Measurements from ENCODE around the gene ETV2. TPM values are rescaled to one million over a fixed set of nuclear protein-coding genes. Genes with fewer than 3 reads are reported as not detected.
"Not testable (repeated sequence)": the region's sequence is repeated elsewhere in the genome, so short reads cannot be mapped to it uniquely, and the experiment has no call there.

ETV2 gene, protein sequence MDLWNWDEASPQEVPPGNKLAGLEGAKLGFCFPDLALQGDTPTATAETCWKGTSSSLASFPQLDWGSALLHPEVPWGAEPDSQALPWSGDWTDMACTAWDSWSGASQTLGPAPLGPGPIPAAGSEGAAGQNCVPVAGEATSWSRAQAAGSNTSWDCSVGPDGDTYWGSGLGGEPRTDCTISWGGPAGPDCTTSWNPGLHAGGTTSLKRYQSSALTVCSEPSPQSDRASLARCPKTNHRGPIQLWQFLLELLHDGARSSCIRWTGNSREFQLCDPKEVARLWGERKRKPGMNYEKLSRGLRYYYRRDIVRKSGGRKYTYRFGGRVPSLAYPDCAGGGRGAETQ
- 0.09 and 0.17 TPM in 2 replicates for total RNA-seq

DNA sequence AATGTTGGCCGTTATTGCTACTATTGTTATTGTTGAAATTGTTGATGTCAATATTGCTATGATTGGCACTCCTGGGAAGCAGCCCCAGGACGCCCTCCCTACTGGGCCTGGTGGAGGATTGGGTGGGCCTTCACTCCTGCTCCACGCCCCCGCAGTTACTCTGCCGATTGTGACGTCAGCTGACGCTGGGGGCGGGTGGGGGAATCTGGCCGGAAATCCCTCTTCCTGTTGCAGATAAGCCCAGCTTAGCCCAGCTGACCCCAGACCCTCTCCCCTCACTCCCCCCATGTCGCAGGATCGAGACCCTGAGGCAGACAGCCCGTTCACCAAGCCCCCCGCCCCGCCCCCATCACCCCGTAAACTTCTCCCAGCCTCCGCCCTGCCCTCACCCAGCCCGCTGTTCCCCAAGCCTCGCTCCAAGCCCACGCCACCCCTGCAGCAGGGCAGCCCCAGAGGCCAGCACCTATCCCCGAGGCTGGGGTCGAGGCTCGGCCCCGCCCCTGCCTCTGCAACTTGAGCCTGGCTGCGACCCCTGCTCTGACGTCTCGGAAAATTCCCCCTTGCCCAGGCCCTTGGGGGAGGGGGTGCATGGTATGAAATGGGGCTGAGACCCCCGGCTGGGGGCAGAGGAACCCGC lies at the start of gene ETV2:
Gene ETV2 (plus strand): TSS at position 231 of the 637 bp plus-strand sequence. CDS start 716 bp downstream, outside the sequence.
- peak; percentile 64 for DNase-seq

DNA sequence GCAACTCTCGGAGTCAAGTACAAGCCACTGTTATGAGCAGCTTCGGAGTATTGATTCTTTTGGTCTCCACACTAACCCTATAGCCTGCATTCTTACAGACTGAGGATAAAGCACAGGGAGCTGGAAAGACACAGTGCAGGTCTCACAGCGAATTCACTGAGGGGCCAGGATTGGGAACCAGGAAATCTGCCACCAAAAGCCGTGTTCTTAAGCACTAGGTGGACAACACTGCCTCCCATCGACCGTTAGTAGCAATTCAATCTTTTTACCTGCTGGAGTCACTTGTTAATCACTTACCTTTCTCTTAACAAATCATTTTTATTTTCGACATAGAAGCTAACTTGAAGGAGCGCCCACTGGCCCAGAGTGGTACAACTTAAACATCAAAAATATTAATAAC lies 49.3 kb upstream of the ETV2 start:
- DNase-seq: peak; percentile 66

DNA sequence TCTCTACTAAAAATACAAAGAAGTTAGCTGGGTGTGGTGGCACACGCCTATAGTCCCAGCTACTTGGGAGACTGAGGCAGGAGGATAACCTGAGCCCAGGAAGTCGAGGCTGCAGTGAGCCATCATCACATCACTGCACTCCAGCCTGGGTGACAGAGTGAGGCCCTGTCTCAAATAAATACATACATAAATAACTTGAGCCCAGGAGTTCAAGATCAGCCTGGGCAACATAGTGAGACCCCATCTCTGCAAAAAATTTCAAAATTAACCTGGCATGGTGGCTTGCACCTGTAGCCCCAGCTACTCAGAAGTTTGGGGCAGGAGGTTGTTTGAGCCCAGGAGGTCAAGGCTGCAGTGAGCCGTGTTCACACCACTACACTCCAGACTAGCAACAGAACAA lies 46.5 kb upstream of the ETV2 start:
- not testable (repeated sequence) for DNase-seq

DNA sequence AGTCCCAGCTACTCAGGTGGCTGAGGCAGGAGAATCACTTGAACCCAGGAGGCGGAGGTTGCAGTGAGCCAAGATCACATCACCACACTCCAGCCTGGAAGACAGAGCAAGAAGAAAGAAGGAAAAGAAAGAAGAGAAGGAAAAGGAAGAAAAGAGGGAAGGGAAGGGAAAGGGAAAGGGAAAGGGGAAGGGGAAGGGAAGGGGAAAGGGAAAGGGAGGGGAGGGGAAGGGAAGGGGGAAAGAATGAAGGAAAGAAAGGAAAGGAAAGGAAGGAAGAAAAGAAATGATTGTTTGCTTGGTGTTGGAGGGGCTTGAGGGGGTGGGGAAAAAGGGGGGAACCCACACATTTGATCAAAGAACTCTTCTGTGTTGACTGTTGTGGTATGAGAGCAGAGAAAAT lies 45.6 kb upstream of the ETV2 start:
- no peak for DNase-seq

DNA sequence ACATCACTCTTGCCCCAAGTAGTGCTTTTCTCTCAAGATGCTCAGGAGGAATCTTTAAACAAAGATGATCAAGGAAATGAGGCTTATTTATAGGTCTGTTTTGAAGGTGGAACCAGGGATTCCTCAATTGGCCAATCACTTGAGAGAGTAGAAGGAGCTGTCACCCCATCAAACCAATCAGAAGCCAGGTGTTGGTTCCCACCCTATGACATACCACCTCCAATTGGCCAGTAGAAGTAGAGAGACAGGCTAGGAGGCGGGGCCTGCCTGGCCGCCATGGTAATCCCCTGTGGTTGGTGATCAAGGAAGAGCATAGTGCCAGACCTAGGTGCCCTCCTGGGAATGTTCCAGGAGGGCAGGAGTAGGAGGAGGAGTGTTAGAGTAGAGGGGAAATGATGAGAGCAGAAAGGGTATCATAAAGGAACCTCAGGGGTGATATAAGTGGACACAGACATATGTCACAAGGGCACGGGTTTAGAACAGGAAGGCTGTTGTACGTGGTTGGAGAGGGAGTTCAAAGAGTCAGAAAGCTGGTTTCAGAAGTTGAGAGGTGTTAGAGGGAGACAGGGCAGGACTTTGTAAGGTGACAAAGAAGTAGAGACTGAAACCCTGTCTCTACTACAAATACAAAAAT lies 45.1 kb upstream of the ETV2 start:
- DNase-seq: peak; percentile 19

DNA sequence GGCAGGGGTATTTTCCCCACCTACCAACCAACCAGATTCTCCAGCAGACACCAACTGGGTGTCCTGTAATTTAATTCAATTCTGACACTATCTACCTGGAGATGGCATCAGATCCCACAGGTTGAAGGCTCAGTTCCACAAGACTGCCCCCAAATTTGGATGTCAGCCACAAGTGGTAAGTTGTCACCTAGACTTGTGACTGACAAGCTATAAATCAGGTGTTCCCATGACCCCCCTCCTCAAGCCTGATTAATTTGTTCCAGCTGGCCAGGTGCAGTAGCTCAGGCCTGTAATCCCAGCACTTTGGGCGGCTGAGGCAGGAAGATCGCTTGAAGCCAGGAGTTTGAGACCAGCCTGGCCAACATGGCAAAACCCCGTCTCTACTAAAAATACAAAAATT lies 39.6 kb upstream of the ETV2 start:
- no peak for DNase-seq

DNA sequence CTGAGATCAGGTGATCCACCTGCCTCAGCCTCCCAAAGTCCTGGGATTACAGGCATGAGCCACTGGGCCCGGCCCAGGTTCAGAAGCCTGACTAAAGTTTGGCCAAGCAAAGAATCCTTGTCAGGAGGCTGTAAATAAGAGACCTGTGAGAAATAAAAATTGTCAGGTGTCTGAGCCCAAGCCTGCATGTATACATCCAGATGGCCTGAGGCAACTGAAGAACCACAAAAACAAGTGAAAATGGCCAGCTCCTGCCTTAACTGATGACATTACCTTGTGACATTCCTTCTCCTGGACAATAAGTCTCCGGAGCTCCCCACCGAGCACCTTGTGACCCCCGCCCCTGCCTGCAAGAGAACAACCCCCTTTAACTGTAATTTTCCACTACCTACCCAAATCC lies 37.1 kb upstream of the ETV2 start:
- not testable (repeated sequence) for DNase-seq

DNA sequence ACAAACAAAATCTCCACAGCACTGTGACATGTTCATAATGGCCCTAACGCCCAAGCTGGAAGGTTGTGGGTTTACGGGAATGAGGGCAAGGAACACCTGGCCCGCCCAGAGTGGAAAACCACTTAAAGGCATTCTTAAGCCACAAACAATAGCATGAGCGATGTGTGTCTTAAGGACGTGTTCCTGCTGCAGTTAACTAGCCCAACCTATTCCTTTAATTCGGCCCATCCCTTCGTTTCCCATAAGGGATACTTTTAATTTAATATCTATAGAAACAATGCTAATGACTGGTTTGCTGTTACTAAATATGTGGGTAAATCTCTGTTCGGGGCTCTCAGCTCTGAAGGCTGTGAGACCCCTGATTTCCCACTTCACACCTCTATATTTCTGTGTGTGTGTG lies 34.4 kb upstream of the ETV2 start:
- not testable (repeated sequence) for DNase-seq

DNA sequence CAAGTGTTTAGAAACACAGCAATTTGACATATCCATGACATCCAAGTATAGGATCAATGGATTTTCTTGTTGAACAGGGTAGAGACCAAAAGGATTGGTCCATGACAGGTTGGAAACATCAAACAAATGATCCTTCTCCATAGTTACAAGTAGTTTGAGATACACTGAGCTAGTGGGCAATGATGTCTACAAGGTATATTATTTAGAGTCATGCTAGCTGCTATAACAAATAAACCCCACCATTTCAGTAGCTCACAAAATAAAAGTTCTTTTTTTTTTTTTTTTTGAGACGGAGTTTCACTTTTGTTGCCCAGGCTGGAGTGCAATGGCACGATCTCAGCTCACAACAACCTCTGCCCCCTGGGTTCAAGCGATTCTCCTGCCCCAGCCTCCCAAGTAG lies 33.9 kb upstream of the ETV2 start:
- DNase-seq: no peak

DNA sequence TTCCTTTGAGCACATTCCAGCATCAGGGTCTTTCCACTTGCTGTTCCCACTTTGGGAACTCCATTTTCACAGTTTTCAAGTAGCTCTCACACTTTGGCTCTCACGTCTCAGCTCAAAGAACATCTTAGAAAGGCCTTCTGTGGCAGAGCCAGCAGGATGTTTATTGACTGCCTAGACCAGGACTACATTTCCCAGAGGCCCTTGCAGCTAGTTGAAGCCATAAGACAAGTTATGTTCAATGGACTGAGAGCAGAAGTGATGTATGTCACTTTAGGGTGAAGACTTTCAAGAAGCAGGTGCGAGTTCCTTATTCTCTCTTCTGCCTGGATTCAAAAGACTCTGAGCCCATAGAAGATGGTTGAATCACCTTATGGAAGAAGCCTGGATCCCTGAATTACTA lies 33.3 kb upstream of the ETV2 start:
- DNase-seq: peak; percentile 13

DNA sequence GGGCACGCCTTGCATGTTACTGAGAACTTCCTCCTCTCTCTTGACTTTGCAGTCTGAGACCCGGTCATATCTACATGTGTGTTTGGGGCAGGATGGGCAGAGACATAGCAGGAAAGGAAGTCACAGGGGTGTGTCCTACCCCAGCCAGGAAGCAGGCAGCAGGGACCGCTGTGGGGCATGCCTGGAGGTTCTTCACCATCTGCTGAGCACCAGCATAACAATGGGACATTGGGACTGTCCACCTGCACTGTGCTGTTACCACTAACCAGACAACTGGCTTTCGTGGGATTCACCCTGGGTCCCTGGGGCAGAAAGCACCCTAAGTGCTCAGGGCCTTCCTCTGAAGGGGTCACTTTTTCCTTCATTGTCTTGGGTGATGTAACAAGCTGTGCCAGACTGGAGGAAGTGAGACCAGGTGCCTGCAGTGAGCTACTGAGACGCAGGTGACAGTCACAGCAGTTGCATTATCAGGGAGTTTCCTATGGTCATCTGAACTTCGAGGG lies 31.6 kb upstream of the ETV2 start:
- DNase-seq: no peak

DNA sequence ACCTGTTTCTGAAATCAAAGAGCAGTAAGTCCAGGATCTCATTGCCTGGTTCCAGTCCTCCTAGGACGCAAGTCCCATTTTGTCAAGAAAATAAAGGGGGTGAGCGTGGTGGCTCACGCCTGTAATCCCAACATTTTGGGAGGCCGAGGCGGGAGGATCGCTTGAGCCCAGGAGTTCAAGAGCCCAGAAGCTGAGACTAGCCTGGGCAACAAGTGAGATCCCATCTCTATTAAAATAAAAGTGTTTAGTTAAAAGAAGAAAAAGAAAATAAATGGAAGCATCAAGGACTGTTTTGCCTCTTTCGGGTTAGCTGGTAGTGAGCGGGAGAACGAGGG lies 29.4 kb upstream of the ETV2 start:
- DNase-seq: no peak

DNA sequence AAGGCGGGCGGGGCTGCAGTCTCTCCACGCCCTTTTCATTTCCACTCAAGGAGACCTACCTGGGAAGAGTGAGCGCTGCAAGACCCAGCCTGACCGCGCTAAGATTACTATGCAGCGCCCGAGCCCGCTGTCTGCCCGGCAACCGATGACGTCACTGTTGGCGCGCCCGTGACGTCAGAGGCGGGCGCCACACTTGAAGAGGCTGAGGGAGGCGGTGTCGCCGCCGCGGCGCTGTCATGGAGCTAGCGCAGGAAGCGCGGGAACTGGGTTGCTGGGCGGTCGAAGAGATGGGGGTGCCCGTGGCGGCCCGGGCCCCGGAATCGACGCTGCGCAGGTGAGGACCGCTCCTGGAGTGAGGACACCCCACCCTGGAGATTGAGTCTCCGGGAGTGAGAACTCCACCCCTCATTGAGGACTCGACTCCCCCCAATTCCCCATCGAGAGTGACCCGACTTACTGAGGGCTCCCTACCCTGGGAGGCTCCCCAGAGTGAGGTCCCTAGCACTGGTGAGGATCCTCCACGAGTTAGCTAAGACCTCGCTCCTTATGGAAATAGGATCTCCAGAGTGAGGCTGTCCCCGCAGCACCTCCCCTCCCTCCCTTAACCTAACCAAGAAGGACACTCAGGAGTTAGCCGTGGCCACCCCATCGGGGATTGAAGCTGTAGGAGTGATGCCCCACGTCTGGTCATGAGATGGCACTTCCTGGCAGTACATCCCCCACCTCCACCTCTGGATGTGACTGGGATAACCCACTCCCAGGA lies 28.8 kb upstream of the ETV2 start, which contains the start of gene HAUS5:
Gene HAUS5 (plus strand): TSS at position 177 of the 763 bp plus-strand sequence. CDS start 60 bp downstream, at position 237.
- peak; percentile 95 for DNase-seq

DNA sequence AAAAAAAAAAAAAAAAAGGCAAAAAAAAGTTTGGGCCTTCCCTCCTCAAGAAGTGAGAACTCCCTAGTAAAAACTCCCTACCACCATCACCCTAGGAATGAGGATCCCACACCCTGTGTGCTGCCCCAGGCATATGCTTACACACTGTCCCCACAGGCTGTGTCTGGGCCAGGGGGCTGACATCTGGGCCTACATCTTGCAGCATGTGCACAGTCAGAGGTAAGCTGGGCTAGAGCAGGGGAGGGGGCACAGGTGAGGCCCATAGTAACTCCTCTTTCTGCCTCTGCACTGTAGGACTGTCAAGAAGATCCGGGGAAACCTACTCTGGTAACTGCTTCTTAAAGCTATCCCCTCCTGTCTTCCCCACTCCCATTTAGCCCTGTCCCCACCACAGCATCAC lies 28.0 kb upstream of the ETV2 start:
- no peak for DNase-seq

DNA sequence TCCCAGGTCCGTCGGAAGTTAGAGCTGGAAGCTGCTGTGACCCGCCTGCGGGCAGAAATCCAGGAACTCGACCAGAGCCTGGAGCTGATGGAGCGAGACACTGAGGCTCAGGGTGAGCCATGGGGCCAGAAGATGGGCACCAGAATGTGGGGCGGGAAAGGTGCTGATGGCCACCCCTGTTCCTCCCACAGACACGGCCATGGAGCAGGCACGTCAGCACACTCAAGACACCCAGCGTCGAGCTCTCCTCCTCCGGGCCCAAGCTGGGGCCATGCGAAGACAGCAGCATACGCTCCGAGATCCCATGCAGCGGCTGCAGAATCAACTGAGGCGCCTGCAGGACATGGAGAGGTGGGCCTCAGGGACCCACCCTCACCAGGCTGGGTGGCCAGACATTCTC lies 26.5 kb upstream of the ETV2 start:
- no peak for DNase-seq

DNA sequence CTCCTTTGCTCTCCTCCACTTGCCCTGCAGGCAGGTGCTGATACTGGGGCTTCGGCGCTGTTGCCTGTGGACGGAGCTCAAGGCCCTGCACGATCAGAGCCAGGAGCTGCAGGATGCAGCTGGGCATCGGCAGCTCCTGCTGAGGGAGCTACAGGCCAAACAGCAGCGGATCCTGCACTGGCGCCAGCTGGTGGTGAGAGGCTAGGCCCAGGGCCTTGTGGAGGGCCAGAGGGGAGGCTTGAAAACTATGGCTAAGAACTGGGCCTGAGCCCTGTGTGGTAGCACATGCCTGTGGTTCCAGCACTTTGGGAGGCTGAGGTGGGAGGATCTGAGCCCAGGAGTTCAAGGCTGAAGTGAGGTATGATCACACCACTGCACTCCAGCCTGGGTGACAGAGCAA lies 22.7 kb upstream of the ETV2 start:
- no peak for DNase-seq

DNA sequence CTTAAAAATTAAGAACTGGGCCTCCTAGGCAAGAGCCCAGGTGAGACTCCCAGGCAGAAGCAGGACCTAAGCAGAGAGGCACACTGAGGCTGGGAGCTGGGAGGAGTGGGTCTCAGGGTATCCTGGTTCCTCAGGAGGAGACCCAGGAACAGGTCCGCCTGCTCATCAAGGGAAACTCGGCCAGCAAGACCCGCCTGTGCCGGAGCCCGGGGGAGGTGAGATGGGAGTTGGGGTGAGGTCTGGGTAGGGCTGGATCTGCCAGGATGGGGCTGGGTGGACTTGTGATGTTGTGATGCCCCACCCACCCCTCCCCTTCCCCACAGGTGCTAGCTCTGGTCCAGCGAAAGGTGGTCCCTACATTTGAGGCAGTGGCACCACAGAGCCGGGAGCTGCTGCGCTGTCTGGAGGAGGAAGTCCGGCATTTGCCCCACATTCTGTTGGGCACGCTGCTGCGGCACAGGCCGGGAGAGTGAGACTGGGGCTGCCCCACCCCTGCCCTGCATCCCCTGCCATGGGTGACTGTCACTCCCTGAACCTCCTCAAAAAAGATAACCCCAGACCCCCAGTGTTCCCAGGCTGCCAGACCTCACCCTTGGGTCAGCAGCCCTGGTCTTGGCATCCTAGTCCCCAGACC lies 22.1 kb upstream of the ETV2 start:
- DNase-seq: no peak

DNA sequence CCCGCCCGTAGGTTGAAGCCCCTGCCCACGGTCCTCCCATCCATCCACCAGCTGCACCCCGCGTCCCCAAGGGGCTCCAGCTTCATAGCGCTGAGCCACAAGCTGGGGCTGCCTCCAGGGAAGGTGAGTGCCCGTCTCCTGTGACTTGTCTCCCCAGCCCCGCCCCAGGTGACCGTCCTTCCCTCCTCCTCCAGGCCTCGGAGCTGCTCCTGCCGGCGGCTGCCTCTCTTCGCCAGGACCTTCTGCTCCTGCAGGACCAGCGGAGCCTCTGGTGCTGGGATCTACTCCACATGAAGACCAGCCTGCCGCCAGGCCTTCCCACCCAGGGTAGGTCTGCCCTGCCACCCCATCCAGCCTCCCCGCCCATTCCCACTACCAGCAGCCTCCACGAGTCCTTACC lies 21.5 kb upstream of the ETV2 start:
- DNase-seq: no peak

DNA sequence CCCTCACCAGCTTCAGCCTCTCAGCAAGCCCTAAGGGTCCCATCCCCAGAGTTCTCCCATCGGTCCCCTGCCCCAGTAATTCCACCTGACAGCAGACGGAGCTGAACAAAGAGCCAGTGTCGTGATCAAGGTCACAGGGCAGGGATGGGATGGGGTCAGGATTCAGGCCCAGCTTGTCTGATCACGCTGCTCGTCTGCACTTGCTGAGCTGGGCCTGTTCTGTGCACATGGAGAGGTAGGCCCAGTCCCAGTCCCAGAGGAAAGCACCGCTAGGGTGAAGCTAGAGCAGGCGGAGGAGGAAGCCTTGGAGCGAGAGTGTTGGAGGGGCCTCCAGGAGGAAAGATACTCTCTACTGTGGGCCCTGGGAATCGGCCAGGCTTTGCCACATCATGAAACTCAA lies 19.8 kb upstream of the ETV2 start:
- no peak for DNase-seq

DNA sequence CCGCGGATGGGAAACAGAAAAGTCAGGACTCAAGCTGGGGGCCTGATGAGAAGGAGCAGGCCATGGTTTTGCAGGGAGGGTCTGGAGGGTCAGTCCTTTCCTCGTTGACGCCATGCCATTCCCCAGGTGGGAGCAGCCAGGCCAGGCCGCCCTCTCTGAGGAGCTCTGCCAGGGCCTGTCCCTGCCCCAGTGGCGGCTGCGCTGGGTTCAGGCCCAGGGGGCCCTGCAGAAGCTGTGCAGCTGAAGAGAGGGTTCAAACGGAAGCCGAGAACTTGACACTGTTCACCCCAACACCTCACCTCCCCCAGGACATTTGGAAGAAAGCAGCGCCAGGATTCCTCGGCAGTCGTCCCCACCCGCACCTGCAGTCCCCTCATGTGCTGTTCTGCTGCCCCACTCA lies 18.8 kb upstream of the ETV2 start:
- DNase-seq: no peak

DNA sequence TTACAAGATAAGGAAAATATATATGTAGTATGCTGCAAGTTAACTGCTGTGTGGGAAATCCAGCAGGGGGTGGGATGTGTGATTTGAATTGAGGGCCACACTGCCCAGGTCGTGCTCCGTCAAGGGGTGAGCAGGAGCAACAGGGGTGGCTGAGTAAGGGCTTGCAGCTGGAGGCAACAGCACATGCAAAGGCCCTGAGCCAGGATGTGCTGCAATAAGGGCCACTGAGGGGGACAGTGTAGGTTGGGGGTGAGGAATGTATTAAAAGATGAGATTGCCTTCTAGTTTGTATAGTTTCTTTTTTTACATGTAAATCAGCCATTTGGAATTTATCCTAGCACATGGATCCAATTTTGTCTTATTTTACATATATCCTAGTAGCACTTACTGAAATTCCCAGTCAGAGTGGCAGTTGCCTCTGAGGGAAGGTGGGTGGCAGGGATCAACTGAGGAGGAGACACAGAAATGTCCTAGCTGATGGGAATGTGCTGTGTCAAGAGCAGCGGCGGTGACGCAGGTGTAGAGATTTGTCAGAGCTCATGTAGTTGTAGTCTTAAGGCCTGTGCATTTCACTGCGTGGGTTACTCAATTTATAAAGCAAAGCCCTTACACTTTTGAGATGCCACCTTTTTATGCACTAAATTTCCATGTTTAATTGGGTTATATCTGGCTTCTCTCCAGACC lies 18.1 kb upstream of the ETV2 start:
- DNase-seq: no peak

DNA sequence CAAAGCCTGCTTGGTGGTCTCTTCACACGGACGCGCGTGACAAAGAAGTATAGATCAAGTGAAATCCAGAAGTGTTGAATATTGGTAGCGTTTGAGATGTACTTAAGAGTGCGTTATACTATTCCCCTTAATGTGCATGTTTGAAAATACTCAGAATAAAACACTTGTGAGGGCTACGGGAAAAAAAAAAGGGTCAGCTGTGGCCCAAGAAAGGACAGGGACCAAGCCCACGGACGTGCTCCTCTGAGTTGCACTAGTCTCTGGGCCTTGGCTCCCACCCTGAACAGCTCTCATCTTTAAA lies 13.3 kb upstream of the ETV2 start:
- DNase-seq: no peak
